HS-27A (cell line): ENCODE measurements around the gene TP53RK.

Experiments
- DNase-seq: peaks from one replicate; pipeline ENCODE4 v3.0.0-alpha.2; 2012; ENCODE audit warnings: low read depth, missing footprints

The TP53RK gene

DNA sequence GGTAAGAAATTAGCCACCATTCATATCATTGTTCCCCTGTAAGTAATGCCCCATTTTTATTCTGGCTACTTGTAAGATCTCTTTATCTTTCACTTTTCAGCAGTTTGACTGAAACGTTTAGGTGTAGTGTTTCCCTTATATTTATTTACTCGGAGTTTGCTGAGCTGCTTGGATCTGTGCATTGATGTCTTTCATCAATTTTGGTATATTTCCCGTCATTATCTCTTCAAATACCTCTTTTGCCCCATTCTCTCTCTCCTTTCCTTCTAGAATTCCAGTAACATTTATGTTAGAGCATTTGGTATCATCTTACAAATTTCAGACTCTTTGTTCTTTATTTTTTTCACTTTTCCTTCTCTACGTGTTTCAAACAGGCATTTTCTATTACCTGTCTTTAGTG, 28.8 kb downstream of the TP53RK start:
- no peak for DNase-seq

DNA sequence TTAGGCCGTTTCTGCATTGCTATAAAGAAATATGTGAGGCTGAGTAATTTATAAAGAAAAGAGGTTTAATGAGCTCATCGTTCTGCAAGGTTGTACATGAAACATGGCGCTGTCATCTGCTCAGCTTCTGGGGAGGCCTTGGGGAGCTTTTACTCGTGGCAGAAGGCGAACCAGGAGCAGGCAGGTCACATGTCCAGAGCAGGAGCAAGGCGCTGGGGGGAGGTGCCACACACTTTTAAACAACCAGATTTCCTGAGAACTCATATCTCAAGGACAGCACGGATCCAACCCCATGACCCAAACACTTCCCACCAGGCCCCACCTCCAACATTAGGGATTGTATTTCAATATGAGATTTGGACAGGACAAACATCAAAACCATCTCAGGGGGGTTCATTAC, 31.6 kb downstream of the TP53RK start:
- DNase-seq, result no peak

DNA sequence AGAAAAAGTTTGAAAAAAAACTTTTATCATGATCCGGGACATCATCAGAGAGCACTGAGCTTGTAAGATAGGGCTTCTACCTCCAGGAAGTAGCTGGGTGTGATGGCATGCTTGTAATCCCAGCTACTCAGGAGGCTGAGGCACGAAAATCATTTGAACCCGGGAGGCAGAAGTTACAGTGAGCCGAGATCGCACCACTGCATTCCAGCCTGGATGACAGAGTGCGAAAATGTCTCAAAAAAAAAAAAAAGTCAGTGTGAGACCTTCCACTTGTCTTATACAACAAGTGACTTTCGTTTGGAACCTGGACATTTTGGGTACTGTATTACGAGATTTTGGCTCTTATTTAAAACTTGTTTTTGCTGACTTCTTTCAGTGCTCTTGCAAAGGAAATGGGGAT, 32.1 kb downstream of the TP53RK start:
- DNase-seq, result no peak

DNA sequence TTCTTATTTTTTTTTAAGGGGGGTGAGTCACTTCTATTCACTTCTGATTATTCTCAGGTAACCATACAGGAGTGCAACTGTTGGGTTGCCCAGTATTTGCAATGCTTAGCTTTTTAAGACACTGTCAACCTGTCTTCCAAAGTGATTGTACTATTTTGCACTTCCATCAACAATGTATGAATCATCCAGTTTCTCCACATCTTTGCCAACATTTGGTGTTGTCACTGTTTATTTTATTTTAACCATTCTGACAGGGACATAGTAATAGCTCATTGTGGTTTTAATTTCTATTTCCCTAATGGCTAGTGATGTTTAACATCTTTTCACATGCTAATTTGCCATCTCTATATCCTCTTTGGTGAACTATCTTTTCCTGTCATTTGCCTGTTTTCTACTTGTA, 36.5 kb downstream of the TP53RK start:
- no peak for DNase-seq

DNA sequence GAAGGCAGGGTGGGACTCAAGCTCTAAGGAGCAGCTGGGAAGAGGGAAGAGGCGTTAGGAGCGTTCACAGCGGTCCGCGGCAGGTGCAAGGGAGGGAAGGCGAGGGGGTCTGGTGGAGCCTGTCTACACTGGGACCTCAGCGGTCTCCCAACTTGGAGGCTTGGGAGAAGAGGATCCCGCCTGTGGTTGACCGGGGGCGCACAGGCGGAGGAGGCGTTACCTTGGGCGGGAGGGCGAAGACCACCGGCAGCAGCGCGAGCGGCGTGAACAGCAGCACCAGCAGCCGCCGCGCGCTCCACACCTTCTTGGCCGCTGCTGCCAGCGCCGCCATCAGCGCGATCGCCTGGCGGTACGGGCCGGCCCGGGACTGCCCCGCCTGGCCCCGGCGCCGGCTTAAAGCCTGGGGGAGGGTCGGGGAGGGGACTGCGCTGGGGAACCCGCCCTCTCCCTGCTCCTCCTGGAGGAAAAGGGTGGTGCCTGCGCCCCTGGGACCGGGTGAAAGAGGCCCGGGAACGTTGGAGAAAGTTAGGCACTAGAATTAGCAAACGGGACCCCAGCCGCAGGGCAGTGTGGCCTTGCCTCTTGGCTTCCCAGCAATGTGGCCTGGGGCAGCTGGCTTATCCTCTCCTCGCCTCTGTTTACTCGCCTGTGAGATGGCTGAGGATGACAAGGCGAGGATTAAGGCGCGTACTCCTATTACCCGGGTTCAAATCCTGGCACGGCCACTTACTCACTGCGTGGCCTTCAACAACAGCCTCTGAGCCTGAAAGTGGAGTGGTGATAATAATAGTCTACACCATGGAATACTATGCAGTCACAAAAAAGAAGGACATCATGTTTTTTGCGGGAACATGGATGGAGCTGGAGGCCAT, 37.9 kb downstream of the TP53RK start, which contains the start of gene SLC13A3:
TSS of gene SLC13A3 (minus strand) at position 369 of the 872 bp plus-strand sequence. CDS start at position 331, 38 bp downstream.
- no peak for DNase-seq

DNA sequence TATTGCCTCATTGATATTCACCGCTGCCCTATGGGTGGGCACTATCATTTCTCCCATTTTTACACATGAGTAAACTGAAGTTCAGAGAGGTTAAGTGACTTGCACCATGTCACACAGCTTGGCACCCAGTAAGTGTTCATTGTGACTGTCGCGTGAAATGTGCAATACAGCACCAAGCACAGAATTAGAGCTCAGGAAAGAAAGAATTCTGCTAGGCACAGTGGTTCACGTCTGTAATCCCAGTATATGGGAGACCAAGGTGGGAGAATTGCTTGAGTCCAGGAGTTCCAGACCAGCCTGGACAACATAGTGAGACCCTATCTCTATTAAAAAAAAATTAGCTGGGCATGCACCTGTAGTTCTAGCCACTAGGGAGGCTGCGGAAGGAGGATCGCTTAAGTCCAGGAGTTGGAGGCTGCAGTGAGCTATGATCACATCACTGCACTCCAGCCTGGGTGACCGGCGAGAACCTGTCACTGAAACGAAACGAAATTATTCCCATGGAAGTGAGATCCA, 38.6 kb downstream of the TP53RK start:
- DNase-seq, result no peak

DNA sequence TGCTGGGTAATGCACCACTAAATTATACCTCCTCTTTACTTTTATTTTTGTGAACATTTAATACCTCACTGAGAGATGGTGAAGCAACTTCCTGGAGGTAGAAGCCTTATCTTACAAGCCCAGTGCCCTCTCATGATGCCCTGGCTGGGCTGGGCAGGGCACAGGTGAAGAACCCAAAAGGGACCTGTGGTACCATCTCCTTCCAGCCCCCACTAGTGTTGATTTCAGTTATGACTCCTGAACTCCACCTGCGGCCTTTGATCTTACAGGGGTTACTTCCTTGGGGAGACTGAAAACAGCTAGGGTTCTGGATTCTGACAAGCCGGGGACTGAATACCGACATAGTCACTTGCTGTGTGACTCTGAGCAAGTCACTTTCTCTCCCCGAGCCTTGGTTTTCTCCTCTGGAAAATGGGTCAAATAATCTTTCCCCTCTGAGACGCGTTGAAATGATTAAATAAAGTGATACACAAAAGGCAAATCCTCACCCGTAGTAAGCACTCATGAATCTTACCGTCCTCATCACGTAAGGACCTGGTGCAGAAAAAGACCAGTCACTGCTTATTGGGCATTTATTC, 39.2 kb downstream of the TP53RK start:
- DNase-seq, result no peak

DNA sequence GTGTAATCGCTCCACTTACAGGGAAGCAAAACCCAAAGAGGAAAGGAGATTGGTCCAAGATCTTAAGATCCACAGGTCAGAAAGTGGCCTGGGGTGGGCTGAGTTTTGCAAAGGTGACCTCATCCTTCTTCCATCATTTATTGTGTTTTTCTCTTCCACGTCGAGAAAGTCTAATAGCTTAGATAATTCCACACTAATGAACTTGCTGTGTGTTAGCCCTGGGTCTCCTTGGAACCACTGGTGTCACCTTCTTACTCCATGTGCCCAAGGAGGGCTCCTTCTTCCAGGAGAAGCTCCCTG, 39.6 kb downstream of the TP53RK start:
- DNase-seq, result no peak

DNA sequence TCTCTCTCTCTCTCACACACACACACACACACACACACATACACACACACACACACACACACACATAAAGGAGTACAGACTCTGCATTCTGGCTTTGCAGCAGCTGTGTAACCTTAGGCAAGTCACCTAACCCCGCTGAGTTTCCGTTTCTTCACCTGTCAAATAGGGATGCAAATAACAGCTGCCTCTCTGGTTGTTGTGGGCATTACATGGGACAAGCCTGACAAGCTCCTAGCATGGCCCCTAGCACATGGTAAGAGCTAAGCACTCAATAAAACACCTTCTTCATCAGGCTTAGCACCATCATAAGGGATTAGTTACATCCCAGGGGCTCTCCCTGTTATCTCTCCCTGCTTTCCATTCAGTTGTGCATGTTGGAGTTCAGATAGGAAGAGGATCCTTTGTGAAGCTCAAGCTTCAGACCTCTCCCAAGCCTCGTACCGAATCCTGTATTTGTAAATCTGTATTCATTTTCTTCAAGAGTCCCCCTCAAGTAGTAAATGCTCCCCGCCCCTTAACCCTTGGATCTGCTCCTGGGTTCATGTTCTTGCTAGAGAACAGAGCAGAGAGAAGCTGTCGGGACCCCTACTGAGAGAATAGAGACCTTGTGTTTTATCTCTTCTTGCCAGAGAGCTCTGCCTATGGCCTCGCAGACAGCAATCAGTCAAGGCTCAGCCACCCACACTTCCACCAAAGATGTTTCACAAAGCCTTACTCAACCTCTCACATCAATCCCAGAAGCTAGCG, 40.2 kb downstream of the TP53RK start:
- no peak for DNase-seq

DNA sequence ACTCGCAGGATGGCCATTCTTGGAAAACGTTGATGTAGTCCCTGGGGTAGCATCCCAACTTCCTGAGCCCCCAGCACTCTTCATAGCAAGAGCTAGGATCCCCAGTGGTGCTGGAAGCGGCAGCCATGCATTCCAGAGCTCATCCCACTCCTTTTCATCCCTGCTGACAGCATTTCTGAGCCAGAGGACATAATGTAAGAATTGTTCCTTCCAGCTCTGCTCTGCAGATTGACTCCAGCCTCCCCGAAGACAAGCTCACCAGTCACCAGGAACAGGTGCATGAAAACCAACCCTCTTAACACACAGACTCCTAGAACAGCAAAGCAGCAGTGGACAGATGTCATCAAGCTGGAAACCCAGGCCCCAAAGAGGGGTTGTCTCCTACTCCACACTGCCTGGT, 41.8 kb downstream of the TP53RK start:
- no peak for DNase-seq

DNA sequence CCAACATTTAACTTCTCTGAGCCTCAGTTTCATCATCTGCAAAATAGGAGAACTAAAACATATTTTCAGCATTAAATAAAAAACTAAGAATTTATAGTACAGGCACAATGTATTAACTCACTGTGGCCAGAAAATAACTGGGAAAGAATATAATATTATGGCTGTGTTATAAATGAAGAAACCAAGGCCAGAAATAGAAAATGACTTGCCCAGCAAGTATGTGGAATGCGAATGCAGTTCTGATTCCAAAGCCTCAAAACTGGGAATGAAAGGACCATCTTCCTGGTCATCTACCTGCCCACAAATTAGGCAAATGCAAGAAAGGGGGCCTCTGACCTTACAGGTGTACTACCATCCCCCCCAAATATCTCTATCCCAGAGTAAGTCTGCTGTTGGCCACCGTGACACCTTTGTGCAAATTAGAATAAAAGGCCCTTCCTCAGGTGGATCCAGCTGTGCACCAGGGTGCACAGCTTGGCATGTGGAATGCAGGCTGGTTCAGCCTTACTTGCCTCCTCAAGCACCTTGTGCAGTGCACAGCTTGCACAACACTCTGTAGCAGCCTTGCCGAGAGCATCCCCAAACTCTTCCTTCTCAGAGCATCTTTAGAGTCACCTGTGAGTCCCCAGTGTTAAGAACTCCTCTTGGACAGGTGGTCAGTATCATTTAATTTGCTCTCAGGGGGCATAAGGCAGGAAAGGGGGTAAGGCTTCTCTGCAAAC, 42.4 kb downstream of the TP53RK start:
- no peak for DNase-seq

DNA sequence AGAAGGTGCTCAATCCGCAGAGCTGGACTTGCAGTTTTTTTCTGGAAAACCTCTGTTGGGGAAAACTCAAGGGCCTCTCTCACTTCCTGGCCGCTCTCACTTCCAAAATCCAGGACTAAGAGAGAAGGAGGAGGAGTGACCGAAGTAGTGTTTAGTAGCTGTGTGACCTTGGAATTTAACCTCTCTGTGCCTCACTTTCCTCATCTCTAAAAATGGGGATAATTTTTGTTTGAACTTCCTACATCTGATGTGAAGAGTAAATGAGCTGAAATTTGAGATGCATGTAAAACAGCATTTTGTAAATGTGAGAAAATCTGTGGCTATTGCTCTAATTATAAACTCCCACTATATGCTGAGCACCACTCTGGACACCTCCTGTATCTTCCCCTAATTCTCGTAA, 43.1 kb downstream of the TP53RK start:
- DNase-seq, result no peak

DNA sequence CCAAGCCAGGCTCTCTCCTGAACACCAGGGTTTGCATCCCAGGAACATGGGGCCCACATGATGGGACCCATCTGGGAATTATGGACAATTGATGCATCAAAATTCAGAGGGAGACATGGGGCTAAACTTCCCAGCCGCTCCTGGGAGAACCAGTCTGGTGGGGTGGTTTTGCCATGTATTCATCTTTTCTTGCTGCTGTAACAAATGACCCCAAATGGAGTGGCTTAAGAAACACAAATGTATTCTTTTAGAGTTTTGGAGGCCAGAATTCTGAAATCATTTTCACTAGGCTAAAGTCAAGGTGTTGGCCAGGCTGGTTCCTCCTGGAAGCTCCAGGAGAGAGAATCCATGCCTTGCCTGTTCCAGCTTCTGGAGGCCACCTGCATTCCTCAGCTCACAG, 44.5 kb downstream of the TP53RK start:
- DNase-seq, result no peak

DNA sequence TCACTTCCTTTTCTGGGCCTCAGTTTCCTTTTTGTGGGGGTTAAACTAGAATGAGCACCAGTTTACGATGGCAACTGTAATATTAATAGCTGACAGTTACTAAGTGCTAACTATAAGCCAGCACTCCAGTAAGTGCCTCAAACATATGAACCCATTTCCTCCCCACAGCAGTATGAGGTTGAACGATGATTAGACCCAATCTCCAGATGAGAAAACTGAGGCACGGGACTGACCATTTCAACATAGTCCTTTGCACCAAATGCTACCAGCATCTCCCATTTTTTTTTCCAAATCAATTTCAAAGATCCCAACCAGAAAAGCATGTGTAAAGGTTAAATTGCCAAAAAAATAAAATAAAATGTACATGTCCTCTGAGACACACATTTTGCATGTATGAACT, 45.1 kb downstream of the TP53RK start:
- DNase-seq, result no peak

DNA sequence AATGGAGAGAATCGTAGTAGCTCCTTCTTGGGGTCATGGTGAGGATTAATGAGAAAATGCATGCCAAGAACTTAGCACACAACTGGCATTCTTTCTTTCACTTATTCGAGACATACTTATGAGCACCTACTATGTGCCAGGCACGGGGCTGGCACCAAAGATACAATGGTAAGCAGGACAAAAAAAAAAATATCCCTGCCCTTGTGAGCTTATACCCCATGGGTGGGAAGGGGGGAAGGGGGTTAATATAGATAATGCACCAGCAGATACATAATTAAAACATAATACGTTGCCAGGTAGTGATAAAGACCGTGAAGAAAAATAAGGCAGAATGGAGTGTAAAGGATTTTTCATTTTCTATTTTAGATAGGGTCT, 46.3 kb downstream of the TP53RK start:
- no peak for DNase-seq

DNA sequence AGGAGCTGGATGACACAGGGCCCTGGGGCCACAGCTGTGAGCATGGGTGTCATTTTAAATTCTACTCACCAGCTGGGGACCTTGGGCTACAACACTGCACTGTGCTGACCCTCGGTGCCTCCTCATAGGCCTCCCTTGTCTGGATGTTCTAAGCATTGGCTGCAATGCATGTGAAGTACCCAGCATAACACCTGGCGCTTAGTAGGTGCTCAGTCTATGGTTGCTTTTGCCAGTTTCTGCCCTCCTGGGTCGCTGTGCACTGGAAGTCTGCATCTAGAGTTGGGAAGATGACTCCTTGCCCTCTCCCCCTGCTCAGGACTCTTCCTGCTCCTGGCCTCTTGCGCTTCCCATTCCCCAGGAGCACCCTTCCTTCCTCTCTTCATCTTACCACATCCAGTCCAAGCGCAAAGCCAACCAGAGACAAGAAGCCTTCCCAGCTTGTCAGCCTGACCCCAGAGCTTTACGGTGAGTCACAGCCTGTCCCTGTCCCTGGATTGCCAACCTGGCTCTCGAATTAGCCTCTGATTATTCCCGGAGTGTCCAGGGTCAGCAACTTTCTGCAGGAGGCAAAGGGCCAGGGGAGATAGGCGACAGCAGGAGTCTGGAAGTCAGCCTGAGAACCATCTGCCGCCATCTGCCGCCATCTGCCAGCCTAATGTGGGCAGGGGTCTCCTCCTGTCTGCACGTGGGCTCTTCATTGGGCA, 46.8 kb downstream of the TP53RK start:
- no peak for DNase-seq

DNA sequence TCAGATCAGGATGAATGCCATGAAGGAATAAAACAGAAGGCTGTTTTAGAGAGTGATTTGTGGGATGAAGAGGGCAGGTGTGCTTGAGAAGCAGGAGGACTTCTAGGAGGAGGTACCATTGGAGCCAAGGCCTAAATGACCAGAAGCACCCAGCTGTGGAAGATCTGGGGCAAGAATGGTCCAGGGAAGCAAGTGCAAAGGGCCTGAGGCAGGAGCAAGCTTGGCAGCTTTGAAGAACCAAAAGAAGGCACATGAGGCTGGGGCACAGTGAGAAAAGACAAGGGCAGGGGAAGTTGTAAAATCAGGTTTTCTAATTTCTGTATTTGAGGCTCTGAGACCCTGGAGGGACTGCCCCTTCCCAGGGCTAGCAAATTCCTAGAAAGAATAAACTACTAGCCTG, 47.8 kb downstream of the TP53RK start:
- DNase-seq, result no peak

DNA sequence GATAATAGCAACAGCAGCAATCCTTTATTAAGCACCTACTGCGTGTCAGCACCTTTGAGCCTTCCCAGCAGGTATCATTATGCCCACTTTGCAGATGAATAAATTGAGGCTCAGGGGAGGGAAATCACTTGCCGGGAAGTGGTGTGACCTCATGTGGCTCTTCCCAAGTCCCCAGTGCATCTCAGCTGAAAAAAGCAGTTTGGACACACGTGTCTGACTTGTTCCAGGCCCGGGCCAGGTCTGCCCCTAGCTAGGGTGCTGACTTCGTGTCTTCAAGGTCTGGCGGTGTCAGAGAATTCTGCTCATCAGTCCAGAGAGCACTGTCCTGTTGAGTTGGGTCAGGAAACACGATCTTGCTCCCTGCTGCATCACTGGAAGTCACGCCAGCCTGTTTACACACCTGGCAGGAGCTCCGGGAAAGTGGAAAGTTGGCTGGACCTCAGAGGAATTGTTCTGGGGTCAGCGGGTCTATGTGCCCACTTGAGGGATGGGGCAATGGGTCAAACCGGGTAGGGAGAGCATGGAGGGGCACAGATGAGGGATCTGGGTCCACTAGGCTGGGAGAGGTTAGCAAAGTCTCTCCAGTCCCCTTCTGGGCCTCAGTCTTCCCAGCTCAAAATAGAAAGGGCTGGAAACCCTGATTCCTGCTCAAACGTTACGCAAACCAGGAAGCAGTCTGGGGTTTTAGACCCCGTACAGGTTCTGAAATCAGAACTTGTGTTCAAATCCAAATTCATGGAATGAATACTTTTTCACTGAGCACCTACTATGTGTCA, 48.5 kb downstream of the TP53RK start:
- DNase-seq, result no peak

DNA sequence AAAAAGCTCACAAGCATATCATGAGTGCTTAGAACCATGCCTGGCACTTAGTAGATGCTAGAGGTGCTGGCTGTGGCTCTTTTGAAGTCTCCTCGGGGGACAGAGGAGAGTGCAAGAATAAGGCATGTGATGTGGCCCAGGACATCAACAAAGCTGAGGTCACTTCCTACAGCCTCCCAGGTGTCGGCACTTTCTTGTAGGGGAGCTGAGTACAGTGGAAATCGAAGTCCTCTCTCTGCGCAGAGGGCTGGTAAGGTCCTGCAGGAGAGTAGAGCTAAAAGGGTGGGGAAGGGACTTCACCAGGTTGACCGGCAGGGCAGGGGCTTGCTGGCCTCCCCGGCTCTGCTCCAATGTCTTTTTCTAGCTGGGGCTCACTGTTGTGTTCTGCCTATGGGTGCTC, 49.2 kb downstream of the TP53RK start:
- no peak for DNase-seq

DNA sequence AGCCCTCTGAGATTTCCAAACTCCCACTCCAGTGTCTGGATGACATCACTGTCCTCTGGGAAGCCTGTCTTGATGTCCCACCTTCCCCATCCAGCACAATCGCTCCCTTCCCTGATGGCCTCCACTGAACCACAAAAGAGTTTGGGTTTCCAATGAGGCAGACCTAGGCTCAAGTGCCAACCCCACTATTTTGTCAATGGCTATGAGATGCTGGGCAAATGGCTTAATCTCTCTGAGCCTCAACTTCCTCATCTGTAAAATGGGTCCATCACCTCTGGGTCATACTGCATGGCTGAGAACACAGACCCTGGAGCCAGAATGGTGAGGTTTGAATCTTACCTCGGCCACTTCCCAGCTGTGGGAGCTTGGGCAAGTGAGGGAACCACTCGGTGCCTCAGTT, 49.7 kb downstream of the TP53RK start:
- DNase-seq, result no peak

DNA sequence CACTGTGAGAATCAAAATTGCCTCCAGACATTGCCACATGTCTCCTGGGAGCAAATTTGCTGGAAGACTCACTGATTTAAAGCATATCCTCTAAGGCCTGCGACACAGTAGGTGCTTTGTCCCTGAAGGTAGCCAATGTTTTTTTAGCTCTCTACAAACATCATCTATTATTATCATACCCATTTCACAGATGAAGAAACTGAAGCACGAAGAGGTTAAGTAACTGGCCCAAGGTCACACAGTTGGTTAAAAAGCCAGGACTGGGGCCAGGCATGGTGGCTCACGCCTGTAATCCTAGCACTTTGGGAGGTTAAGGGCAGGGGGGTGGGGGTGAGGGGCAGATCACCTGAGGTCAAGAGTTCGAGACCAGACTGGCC, 50.4 kb downstream of the TP53RK start:
- no peak for DNase-seq
